GM19467 (cell line): ENCODE results near the gene STXBP2.

Experiments
- ATAC-seq: cut with Tn5 transposase; IDR thresholded peaks from one replicate; pipeline ENCODE4 v1.9.1; 2021; ENCODE audit warnings: mild to moderate bottlenecking, moderate library complexity; ENCODE audit not compliant: unreplicated experiment

Gene STXBP2

GRCh38 chr19:7636691-7637373 is at the start of gene STXBP2:
Gene STXBP2, plus strand, starts transcription at chr19:7637110. Its CDS starts 40 bp downstream, at chr19:7637150.
- peak; percentile 56 for ATAC-seq

GRCh38 chr19:7589822-7590221 is 47.1 kb upstream of the STXBP2 start:
- no peak for ATAC-seq

GRCh38 chr19:7590256-7590655 is 46.7 kb upstream of the STXBP2 start:
- no peak for ATAC-seq

GRCh38 chr19:7595466-7596133 is 41.3 kb upstream of the STXBP2 start, which contains the start of gene CAMSAP3:
Gene CAMSAP3, plus strand, starts transcription at chr19:7595863. Its CDS starts 140 bp downstream, at chr19:7596003.
- no peak for ATAC-seq

- no peak for ATAC-seq
These were observed 40.5 kb upstream of the STXBP2 start for GRCh38 chr19:7596211-7596937.

GRCh38 chr19:7597689-7598088 is 39.2 kb upstream of the STXBP2 start:
- no peak for ATAC-seq

- ATAC-seq = no peak
These were observed 38.7 kb upstream of the STXBP2 start for GRCh38 chr19:7598180-7598579.

GRCh38 chr19:7600721-7601120 is 36.2 kb upstream of the STXBP2 start:
- ATAC-seq = no peak

GRCh38 chr19:7602240-7602934 is 34.5 kb upstream of the STXBP2 start:
- no peak for ATAC-seq

GRCh38 chr19:7602935-7603497 is 33.9 kb upstream of the STXBP2 start:
- ATAC-seq = no peak

GRCh38 chr19:7603919-7604318 is 33.0 kb upstream of the STXBP2 start:
- ATAC-seq = no peak

GRCh38 chr19:7605490-7606222 is 31.3 kb upstream of the STXBP2 start:
- no peak for ATAC-seq

GRCh38 chr19:7606289-7606688 is 30.6 kb upstream of the STXBP2 start:
- ATAC-seq = no peak

GRCh38 chr19:7607212-7607873 is 29.6 kb upstream of the STXBP2 start:
- no peak for ATAC-seq

GRCh38 chr19:7607874-7608560 is 28.9 kb upstream of the STXBP2 start:
- no peak for ATAC-seq

GRCh38 chr19:7610491-7611240 is 26.2 kb upstream of the STXBP2 start:
- no peak for ATAC-seq

GRCh38 chr19:7611541-7612279 is 25.2 kb upstream of the STXBP2 start:
- ATAC-seq = no peak
